Activated naive CD4-positive, alpha-beta T cell treated with anti-CD3 and anti-CD28 coated beads, Interleukin-2, amount 50 U/mL, for 72 hours (primary cell): ENCODE data around the gene HCFC1. TPM values are rescaled to one million over a fixed set of nuclear protein-coding genes. Genes with fewer than 3 reads are reported as not detected.
"Not testable (repeated sequence)": the region's sequence is repeated elsewhere in the genome, so short reads cannot be mapped to it uniquely, and the experiment has no call there.

Experiments
- ATAC-seq, 2 donors: fragments of 150-1000 bp; cut with Tn5 transposase; 2 replicates each; pipeline ENCODE4 v1.10.0; 2021; ENCODE audit warnings: mild to moderate bottlenecking in 2 of 2, moderate library complexity in 2 of 2
- DNase-seq, 2 donors: peaks; one replicate each; pipeline ENCODE4 v3.0.0; 2021 to 2022; ENCODE audit warnings: low spot score in 2 of 2
- H3K27ac Mint-ChIP-seq, 2 donors: one replicate each; pipeline ENCODE4 v1.8.0; 2022; ENCODE audit warnings: mild to moderate bottlenecking in 2 of 2, mixed read lengths in 2 of 2
- H3K36me3 Mint-ChIP-seq, 2 donors: one replicate each; pipeline ENCODE4 v1.8.0; 2022; ENCODE audit warnings: mixed read lengths in 2 of 2
- H3K9me3 Mint-ChIP-seq, 2 donors: one replicate each; pipeline ENCODE4 v1.8.0; 2022; ENCODE audit warnings: mixed read lengths in 2 of 2
- total RNA-seq, 2 donors: library from RNA; stranded (reverse); gene quantifications; one replicate each; pipeline ENCODE4 v1.2.3, GENCODE V29; 2022

Gene HCFC1
- total RNA-seq, 2 donors from 2014 or later: 95.9 to 102 TPM

DNA sequence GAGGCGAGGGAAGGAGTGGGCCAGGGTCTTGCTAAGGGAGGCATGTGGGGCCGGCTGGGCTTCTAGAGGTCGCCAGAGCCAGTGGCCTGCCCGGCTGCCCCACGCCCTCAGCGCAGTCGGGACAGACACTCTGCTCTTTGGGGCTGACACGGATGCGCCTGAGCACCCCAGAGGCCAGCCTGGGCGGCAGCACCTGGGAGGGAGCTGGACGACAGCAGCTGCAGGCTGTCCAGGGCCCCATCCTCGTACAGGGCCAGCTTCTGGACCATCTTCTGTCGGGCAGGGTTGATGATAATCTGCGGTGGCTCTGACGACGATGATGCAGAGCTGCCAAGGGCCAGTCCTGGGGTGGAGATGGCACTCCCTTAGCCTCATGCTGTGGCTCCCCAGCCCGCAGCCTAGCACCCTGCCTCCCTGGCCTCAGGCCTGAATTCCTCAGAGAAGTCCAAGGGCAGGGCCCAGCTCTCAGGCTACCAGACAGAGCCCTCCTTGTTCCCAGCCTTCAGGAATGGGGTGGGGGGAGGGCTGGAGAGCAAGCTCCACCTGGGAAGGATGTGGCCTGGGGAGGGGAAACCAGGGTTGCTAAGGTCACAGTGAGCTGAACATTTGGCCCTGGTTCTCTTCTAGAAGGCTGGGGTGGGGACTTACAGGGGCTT is 40.8 kb upstream of the HCFC1 start:
- H3K27ac Mint-ChIP-seq: no peak overlapping the region
- no peak for ATAC-seq

DNA sequence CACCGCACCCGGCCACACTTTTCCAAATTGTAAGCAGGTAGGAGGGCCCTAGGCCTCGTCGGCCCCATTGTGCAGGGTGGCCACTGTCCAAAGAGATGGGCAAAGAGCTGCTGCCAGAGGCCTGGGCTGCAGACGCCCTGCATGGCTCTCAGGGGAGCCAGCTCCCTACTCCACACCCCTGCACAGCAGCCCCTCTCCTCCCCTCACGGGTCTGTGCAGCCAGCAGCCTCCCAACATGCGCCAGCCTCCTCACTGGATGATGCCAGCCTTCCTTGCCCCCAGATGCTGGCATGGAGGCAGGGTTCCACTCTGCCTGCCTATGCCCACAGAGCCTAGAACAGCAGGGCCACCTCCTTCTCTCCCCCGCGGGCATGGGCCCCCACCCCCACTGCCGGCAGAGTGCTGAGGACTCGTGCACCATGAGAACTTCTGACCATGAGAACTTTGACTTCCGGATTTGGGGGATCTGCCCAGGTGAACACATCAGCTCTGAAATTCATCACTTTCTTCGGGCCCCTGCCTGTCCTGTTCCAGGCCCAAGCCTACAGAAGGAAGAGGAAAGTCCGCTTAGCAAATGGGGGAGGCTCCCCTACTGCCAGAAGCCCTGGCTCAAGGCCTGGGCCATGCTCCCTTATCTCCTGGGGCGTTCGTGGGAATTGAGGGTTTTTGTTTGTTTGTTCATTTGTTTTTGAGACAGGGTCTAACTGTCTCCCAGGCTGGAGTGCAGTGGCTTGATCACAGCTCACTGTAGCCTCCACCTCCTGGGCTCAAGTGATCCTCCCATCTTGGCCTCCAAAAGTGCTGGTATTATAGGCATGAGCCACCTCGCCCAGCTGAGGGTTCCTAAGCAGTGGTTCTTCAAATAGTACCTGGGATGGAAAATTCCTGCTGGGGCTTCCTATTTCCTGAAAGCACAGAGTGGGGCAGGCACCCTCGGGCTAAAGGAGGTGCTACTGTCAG is 40.0 kb upstream of the HCFC1 start:
- Mint-ChIP-seq H3K36me3 (peaks cover 5 to 7% of the 10 kb centered on the region in 2 donors), H3K9me3 (no peaks in the 10 kb centered on the region), H3K27ac (peak overlapping the region in 1 of 2 donors; percentile 44)
- DNase-seq (no peak), ATAC-seq (no peak)

More for the DNA sequence above, 40.8 kb upstream of the HCFC1 start:
- Mint-ChIP-seq H3K9me3 (no peaks in the 10 kb centered on the region), H3K36me3 (peaks cover 4 to 5% of the 10 kb centered on the region in 2 donors)
- no peak for DNase-seq

- H3K9me3 Mint-ChIP-seq: no peaks in the 10 kb centered on the region
- no peak overlapping the region for H3K27ac Mint-ChIP-seq
- DNase-seq (no peak), ATAC-seq (no peak)
- peaks cover 0 to 7% of the 10 kb centered on the region in 2 donors for H3K36me3 Mint-ChIP-seq
Observed at GRCh38 chrX:154010330-154011087, 38.9 kb upstream of the HCFC1 start.

- Mint-ChIP-seq H3K9me3 (no peaks in the 10 kb centered on the region), H3K27ac (peak overlapping the region; percentile 50 to 83), H3K36me3 (peaks cover 0 to 7% of the 10 kb centered on the region in 2 donors)
- ATAC-seq (no peak), DNase-seq (no peak)
Observed at GRCh38 chrX:154008521-154008920, 36.9 kb upstream of the HCFC1 start.

DNA sequence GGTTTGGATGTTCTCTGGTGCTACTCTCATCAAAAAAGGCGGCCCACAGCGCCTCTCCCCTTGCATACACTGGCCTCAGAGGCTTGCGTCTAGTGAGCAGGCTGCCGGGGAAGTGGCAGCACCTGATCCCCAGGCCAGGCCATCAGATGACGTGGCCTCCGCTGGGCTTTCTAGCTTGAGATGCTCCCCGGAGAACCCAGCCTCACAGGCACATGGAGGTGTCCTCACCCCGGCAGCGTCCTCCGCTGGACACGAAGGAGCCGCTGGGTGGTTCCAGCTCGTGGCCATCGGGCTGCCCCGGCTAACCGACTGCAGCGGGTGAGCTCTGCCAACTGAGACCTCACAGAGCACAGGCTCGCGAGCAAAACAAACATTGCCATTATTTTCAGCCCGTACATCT is 35.3 kb upstream of the HCFC1 start:
- DNase-seq (no peak), ATAC-seq (no peak)
- Mint-ChIP-seq H3K9me3 (no peaks in the 10 kb centered on the region), H3K36me3 (peaks cover 0 to 7% of the 10 kb centered on the region in 2 donors), H3K27ac (no peak overlapping the region)

DNA sequence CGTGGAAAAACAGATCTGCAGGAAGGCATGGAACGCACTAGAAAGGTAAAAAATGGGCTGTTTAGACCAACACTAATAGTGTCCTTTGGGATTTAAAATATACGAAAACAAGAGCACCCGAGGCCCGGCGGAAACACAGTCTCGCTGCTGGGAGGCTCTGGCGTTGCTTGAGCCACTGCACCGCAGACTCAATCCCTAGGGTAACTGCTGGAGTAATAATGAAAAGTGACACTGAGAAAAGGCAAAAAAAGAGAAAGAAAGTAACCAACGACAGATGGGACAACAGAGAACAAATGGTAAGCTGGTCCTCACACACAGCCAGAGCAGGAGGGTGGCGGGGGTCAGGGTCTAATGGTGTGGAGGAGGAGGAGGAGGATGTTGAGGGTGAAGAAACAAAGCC is 32.7 kb upstream of the HCFC1 start:
- peaks cover 0 to 7% of the 10 kb centered on the region in 2 donors for H3K36me3 Mint-ChIP-seq
- no peak overlapping the region for H3K27ac Mint-ChIP-seq
- DNase-seq (no peak), ATAC-seq (no peak)
- H3K9me3 Mint-ChIP-seq: no peaks in the 10 kb centered on the region

DNA sequence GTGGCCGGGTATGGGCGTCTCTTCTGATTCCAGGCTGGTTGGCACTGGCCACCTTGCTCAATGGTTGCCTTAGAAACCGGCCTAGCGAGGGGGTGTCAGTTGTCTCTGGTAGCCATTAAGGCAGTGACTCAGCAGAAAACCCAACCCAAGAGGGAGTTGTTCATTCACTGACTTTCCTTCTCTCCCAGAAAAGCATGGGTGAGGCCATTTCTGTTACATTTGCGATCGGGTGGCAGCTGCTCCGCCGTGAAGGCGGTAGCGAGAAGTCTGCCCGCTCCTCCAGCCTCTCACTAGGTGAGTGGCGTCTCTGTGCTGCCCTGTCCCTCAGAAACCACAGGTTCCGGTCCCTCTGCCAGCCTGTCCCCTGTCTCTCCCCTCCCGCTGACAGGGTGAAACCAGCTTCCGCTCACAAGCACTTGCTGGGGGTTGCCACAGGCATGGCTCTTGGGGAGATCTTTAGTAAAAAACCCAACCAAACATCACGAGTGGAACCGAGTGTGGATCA is 30.6 kb upstream of the HCFC1 start:
- Mint-ChIP-seq H3K27ac (peak overlapping the region; percentile 74 to 86), H3K9me3 (no peaks in the 10 kb centered on the region), H3K36me3 (peaks cover 0 to under 1% of the 10 kb centered on the region in 2 donors)
- DNase-seq (peak in 1 of 2 donors; percentile 73), ATAC-seq (peak; percentile 62 to 99)

GRCh38 chrX:154000051-154000450 is 28.4 kb upstream of the HCFC1 start:
- ATAC-seq (no peak), DNase-seq (no peak)
- Mint-ChIP-seq H3K36me3 (no peaks in the 10 kb centered on the region), H3K9me3 (no peaks in the 10 kb centered on the region), H3K27ac (no peak overlapping the region)

GRCh38 chrX:153999359-154000037 is 27.9 kb upstream of the HCFC1 start:
- Mint-ChIP-seq H3K9me3 (no peaks in the 10 kb centered on the region), H3K36me3 (no peaks in the 10 kb centered on the region), H3K27ac (no peak overlapping the region)
- no peak for ATAC-seq
- no peak for DNase-seq

GRCh38 chrX:153995504-153995903 is 23.9 kb upstream of the HCFC1 start:
- ATAC-seq (no peak), DNase-seq (no peak)
- Mint-ChIP-seq H3K9me3 (peaks cover 0 to 3% of the 10 kb centered on the region in 2 donors), H3K36me3 (no peaks in the 10 kb centered on the region), H3K27ac (no peak overlapping the region)

DNA sequence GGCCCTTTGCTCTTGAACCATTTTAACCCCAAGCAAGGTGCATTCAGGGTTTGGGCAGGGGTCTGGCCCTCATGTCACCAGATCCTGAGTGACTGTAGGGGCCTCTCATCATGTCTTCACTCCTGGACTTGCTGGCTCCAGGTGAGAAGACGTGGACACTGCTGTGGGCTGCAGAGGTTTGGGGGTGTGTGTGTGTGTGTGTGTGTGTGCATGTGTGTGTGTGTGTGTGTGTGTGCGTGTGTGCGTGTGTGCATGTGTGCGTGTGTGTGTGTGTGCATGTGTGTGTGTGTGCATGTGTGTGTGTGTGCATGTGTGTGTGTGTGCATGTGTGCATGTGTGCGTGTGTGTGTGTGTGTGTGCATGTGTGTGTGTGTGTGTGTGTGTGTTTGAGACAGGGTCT is 22.8 kb upstream of the HCFC1 start:
- not testable (repeated sequence) for DNase-seq, H3K9me3 Mint-ChIP-seq, H3K36me3 Mint-ChIP-seq, ATAC-seq, H3K27ac Mint-ChIP-seq

DNA sequence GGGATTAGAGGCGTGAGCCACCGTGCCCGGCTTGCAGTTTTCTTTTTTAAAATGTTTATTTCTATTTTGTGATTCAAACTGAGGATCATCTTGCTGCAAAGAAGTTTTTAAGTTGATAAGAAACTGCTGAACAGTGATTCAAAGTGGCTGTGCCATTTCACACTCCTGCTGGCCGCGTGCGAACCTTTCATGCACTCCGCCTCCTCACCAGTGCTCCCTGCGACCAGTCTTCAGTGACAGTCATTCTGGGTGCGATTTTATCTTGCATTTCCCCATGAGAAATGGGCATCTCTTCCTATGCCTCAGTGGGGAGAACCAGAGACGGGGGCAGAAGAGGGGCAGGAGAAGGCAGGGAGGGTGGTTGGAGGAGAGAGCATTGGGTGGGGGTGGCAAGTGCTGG is 22.4 kb upstream of the HCFC1 start:
- peaks cover 0 to 3% of the 10 kb centered on the region in 2 donors for H3K9me3 Mint-ChIP-seq
- no peak for DNase-seq

GRCh38 chrX:153993079-153993478 is 21.5 kb upstream of the HCFC1 start:
- ATAC-seq: no peak
- no peak for DNase-seq
- no peaks in the 10 kb centered on the region for H3K36me3 Mint-ChIP-seq
- H3K9me3 Mint-ChIP-seq: peaks cover 0 to 3% of the 10 kb centered on the region in 2 donors
- no peak overlapping the region for H3K27ac Mint-ChIP-seq

More for the DNA sequence above, 22.4 kb upstream of the HCFC1 start:
- H3K36me3 Mint-ChIP-seq: no peaks in the 10 kb centered on the region
- H3K27ac Mint-ChIP-seq: no peak overlapping the region
- ATAC-seq: no peak

- ATAC-seq (no peak), DNase-seq (no peak)
- no peaks in the 10 kb centered on the region for H3K36me3 Mint-ChIP-seq
- no peak overlapping the region for H3K27ac Mint-ChIP-seq
- H3K9me3 Mint-ChIP-seq: peaks cover 0 to 3% of the 10 kb centered on the region in 2 donors
Observed at GRCh38 chrX:153992180-153992579, 20.6 kb upstream of the HCFC1 start.

DNA sequence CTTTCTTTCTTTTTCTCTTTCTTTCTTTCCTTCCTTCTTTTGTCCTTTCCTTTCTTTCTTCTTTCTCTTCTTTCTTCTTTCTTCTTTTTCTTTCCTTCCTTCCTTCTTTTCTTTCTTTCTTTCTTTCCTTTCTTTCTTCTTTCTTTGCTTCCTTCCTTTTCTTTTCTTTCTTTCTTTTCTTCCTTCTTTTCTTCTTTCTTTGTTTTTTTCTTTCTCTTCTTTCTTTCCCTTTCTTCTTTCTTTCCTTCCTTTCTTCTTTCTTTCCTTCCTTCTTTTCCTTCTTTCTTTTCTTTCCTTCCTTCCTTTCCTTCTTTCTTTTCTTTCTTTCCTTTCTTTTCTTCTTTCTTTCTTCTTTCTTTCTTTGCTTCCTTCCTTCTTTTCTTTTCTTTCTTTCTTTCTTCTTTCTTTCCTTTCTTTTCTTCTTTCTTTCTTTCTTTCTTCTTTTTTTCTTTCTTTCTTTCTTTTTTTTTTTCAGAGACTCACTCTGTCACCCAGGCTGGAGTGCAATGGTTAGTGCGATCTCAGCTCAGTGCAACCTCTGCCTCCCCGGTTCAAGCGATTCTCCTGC is 19.5 kb upstream of the HCFC1 start:
- Mint-ChIP-seq H3K9me3 (peaks cover 0 to 3% of the 10 kb centered on the region in 2 donors), H3K36me3 (no peaks in the 10 kb centered on the region), H3K27ac (peak overlapping the region in 1 of 2 donors; percentile 70)
- ATAC-seq (no peak), DNase-seq (no peak)
